Activated CD4-positive, alpha-beta memory T cell treated with anti-CD3 and anti-CD28 coated beads for 36 hours (primary cell): Measurements from ENCODE around the gene MKNK1. TPM values are rescaled to one million over a fixed set of nuclear protein-coding genes. Genes with fewer than 3 reads are reported as not detected.
A peak's percentile ranks its signal among the peaks of the same experiment; 100 is the strongest.

Experiments used
- CTCF ChIA-PET: fragments of 350-600 bp; sonication (Branson Sonifier 250); formaldehyde crosslinking; loops from one replicate; lab custom pipeline; 2021; ENCODE audit warnings: antibody characterized with exemption, inconsistent platforms; lab: Charles Lee
- POLR2A ChIA-PET: fragments of 350-600 bp; sonication (Branson Sonifier 250); formaldehyde crosslinking; loops from one replicate; lab custom pipeline; 2021; ENCODE audit warnings: antibody characterized with exemption; lab: Charles Lee
- DNase-seq: peaks from one replicate; pipeline ENCODE4 v3.0.0-alpha.2; 2020
- H3K27ac Mint-ChIP-seq: one replicate; pipeline ENCODE4 v1.8.0; 2021; ENCODE audit warnings: mixed read lengths
- H3K27me3 Mint-ChIP-seq: one replicate; pipeline ENCODE4 v1.8.0; 2021; ENCODE audit warnings: mixed read lengths
- H3K36me3 Mint-ChIP-seq: one replicate; pipeline ENCODE4 v1.8.0; 2021; ENCODE audit warnings: mixed read lengths
- H3K4me1 Mint-ChIP-seq: one replicate; pipeline ENCODE4 v1.8.0; 2021; ENCODE audit warnings: low read depth, mixed read lengths
- H3K4me3 Mint-ChIP-seq: one replicate; pipeline ENCODE4 v1.8.0; 2021; ENCODE audit warnings: mild to moderate bottlenecking, mixed read lengths
- H3K9me3 Mint-ChIP-seq: one replicate; pipeline ENCODE4 v1.8.0; 2021; ENCODE audit warnings: mixed read lengths
- intact Hi-C: fragments of 100-400 bp; cut with micrococcal nuclease; formaldehyde crosslinking; loops from one replicate; pipeline ENCODE4 v1.15.1; 2023
- total RNA-seq, 2 experiments: library from RNA; stranded (reverse); gene quantifications; one replicate each; pipeline ENCODE4 v1.2.3, GENCODE V29; 2021

The MKNK1 gene
- total RNA-seq, 2 experiments from 2014 or later = 28.2 to 28.5 TPM

DNA sequence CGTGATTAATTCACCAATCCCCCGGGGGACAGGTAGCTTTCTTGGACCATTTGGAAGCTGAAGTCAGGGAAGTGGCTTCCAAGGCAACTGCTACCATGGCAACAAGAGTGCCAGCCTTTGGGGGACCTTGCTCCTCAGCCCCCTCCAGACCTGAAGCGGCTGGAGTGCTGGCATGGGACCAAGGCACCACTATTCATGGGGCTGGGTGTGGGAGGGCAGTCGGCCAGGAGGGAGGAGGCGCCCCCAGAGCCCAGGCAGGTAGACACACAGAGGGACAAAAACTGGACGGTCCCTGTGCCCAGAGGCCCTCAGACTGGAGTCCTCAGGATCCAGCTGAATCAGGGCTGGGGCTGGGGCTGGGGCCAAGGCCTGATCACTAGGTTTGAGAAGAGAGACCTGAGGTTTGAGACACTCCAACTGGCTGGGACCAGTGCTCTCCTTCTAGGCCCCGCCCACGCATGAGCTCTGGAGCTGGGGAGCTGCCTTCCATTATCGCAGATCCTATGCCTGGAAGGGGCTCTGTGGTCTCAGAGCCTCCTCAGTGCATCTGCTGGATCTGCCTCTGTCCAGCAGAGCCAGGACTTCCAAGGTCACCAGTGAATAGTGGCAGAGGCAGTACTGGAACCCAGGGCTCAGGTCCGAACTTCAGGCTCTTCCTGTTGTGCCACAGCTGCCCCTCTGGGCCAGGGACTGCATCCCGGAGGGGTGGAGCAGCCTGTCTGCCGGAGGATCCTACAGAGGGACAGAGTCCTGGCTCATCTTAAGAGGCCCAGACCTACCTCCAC is 49.3 kb downstream of the MKNK1 start:
- Mint-ChIP-seq H3K27me3 (no peaks in the 10 kb centered on the region), H3K36me3 (peaks cover 3% of the 10 kb centered on the region), H3K27ac (no peak overlapping the region), H3K4me1 (peaks cover 2% of the 10 kb centered on the region), H3K4me3 (no peak overlapping the region), H3K9me3 (no peaks in the 10 kb centered on the region)
- intact Hi-C loops = no loop called here
- ChIA-PET CTCF (interaction anchor here (1.2 kb wide), 1 partner anchor 20 kb away, joined by 3 read pairs; no protein-coding TSS in a partner anchor), POLR2A (no interaction called here)
- no peak for DNase-seq

DNA sequence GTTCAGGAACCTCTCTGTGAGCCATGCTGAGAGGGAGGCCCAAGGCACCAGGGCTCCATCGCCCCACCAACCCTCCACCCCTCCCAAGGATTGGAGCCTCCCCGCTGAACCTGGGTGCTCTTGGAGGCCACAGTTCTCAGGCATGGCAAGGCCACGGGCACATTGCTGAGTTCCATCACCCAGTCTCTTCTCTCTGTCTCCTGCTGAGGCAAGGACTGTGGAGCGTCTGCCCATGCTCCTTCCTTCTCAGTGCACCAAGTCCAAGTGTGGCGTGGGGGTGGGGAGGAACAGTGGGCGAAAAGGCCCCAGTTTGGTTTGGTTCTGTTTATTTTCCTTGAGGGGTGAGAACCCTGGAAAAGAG is 49.9 kb downstream of the MKNK1 start:
- CTCF ChIA-PET = no interaction called here
- H3K27ac Mint-ChIP-seq = no peak overlapping the region
- H3K4me3 Mint-ChIP-seq = no peak overlapping the region
- H3K4me1 Mint-ChIP-seq = peaks cover 8% of the 10 kb centered on the region
- POLR2A ChIA-PET = no interaction called here
- H3K36me3 Mint-ChIP-seq = peaks cover 3% of the 10 kb centered on the region
- H3K27me3 Mint-ChIP-seq = no peaks in the 10 kb centered on the region
- intact Hi-C loops = no loop called here
- H3K9me3 Mint-ChIP-seq = no peaks in the 10 kb centered on the region
- DNase-seq = no peak

DNA sequence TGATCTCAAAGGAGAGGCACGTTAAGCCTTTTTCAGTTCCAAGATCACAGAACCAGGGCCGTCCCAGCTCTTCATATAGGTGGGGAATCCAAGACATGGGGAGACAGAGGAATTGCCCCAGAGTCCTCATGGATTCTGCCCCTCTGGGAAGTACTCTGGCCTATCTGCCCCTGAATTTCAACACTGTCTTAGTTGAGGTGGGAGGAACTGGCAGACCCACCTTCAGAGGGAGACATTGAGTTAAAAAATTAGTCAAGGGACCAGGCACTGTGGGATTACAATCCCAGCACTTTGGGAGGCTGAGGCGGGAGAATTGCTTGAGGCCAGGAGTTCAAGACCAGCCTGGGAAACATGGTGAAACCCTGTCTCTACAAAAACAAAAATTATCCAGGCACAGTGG is 50.6 kb downstream of the MKNK1 start:
- POLR2A ChIA-PET = no interaction called here
- Mint-ChIP-seq H3K27ac (no peak overlapping the region), H3K9me3 (no peaks in the 10 kb centered on the region), H3K36me3 (peaks cover 3% of the 10 kb centered on the region), H3K4me3 (no peak overlapping the region), H3K27me3 (no peaks in the 10 kb centered on the region), H3K4me1 (peaks cover 9% of the 10 kb centered on the region)
- DNase-seq = no peak
- intact Hi-C loops = no loop called here
- CTCF ChIA-PET = no interaction called here

DNA sequence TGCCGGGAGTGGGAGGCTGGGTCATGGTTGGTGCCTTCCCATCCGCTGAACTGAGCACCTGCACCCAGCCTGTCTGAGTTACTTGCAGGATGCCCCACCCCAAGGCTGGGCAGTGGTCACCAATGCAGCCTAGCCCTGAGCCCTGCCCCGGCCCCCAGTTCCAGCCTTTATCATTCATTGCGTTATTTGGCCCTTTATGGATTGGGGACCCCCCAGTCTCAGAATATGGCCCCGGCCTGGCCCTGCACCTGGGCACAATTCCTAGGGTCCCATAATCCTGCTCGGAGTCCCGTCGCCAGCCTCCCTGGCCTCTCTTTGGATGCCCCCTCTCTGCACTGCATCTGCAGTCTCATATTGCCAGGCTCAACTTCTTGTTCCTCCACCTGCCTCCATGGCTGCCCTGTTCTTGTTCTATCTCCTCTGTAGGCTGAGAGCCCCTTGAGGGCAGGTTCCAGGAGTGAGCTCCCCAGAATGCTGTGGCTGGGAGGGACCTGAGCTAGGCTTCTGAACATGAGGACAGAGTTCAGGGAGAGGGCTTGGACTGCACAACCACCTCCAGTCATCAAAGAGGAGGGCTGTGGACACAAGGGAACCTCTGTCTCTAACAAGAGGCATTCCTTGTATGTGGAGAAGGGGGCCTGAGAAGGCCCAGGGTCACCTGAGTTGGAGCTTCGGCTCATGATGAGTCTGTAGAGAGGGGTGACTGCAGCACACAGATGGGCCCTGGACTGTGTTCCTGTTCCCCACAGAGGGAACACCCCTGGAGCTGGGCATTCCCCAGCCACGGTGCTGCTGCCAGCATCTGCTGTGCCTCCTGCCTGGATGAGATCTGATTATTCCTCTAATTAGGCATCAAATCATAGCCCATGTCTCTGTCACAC is 51.5 kb downstream of the MKNK1 start:
- ChIA-PET CTCF (no interaction called here), POLR2A (no interaction called here)
- no peak for DNase-seq
- H3K27ac Mint-ChIP-seq = no peak overlapping the region
- H3K4me1 Mint-ChIP-seq = peaks cover 9% of the 10 kb centered on the region
- H3K27me3 Mint-ChIP-seq = no peaks in the 10 kb centered on the region
- H3K4me3 Mint-ChIP-seq = no peak overlapping the region
- H3K36me3 Mint-ChIP-seq = no peaks in the 10 kb centered on the region
- no peaks in the 10 kb centered on the region for H3K9me3 Mint-ChIP-seq
- intact Hi-C loops = no loop called here

DNA sequence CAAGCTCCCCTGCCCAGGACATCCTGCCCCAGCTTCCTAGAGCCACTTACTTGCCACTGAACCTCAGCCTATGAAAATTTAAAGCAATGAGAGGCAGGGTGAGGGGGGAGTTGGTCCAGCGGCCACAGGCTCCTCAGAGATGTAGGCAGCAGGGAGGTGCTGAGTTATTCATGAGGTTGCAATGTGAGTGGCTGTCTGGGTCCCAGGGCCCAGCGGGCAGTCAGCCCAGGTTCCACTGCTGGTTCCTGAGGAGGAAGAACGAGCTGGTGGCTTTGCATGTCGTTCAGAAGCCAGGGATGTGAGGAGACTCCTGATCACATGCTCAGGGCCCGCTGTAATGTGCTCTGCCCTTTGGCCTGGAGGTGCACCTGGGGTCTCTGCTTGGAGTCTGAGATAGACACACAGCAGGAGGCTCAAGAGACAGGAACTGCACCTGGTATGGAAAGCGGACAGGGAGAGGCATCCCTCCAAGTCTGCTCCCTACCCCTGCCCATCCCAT is 52.4 kb downstream of the MKNK1 start, which contains the start of gene KNCN:
Gene KNCN (minus strand): TSS at position 51 of the 499 bp plus-strand sequence. CDS start 432 bp downstream, outside the sequence.
- intact Hi-C loops = no loop called here
- H3K27ac Mint-ChIP-seq = no peak within 1 kb of the TSS
- no peaks in the 10 kb centered on the region for H3K36me3 Mint-ChIP-seq
- H3K9me3 Mint-ChIP-seq = no peaks in the 10 kb centered on the region
- no peak within 1 kb of the TSS for H3K4me3 Mint-ChIP-seq
- H3K27me3 Mint-ChIP-seq = peaks cover 2% of the 10 kb centered on the region
- DNase-seq = no peak
- peaks cover 9% of the 10 kb centered on the region for H3K4me1 Mint-ChIP-seq
- POLR2A ChIA-PET = no interaction called here
- CTCF ChIA-PET = interaction anchor here (0.9 to 2.1 kb wide), 2 partner anchors 17 to 105 kb away, joined by 5 to 8 read pairs; a partner anchor contains a TSS

DNA sequence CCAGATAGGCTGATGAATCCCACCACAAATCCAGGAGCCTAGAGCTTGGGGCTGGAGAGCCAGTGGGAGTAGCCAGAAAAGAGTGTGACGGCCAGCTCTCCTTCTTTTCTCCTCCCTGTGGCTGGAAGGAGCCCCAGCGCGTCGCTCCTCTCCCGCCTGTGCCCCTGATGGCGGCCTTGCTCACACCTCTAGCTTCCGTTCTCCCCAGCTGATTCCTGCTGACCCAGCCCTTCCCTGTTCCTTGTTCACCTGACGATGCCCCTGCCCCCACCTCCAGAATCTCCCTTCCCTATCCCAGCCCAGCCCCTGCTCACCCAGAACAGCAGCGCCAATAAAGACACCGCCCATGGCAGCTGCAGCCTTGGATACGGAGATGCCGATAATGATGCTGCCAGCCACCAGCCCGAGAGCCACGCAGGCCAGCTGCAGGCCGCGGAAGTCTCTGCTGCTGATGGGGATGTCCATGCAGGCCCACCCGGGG is 53.3 kb downstream of the MKNK1 start:
- Mint-ChIP-seq H3K4me3 (no peak overlapping the region), H3K36me3 (no peaks in the 10 kb centered on the region), H3K27me3 (peaks cover 8% of the 10 kb centered on the region), H3K4me1 (peaks cover 9% of the 10 kb centered on the region), H3K27ac (no peak overlapping the region), H3K9me3 (no peaks in the 10 kb centered on the region)
- POLR2A ChIA-PET = interaction anchor here (0.6 kb wide), 1 partner anchor 54 kb away, joined by 3 read pairs; the partner anchor contains the start of gene MKNK1
- CTCF ChIA-PET = interaction anchor here (0.9 to 2.1 kb wide), 2 partner anchors 16 to 104 kb away, joined by 5 to 8 read pairs; a partner anchor contains a TSS
- no peak for DNase-seq
- intact Hi-C loops = no loop called here

DNA sequence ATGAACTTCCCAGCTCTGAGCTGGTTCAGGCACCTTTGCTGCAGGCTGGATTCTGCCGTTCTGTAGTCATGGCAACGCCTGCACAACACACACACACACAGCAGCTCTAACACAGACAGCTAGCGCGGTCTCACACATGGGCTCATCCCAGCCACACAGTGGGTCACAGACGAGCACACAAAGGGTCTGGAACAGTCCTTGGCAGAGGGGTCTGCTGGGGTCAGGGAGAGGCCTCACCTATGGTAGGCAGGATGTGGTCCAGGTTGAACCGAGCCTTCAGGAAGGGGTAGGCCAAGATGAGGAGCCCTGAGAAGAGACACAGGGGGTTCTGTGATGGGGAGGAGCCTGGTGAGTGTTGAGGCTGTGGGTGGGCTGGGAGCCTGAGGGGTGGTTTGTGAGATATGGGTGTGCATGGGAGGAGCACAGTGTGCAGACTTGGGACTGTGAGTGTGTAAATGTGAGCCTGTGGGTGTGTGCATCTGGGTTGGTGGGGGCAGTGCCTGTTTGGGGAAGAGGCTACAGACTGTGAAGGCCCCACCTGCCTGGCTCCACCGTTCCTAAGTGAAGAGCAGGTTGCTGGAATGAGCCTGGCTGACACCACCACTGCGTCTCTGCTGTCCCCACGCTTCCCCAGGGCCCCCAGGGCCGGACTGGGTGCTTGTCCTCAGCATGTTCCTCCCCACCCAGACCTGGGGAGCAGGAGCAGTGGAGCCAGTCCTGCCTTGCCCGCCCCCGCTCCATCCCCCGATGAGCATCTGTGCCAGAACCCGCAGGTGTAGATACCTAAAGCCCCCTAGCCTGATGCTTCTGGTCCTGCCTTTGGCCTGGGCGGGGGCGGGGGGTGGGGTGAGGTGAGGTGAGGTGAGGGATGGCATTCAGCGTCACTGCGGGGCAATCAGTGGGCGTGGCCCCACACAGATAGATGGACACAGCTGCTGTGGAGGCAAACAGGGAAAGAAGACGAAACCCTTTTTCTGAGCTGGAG is 54.1 kb downstream of the MKNK1 start:
- peak; percentile 49 for DNase-seq
- H3K27me3 Mint-ChIP-seq = peaks cover 16% of the 10 kb centered on the region
- no peaks in the 10 kb centered on the region for H3K9me3 Mint-ChIP-seq
- ChIA-PET POLR2A (interaction anchor here (0.6 kb wide), 1 partner anchor 54 kb away, joined by 3 read pairs; the partner anchor contains the start of gene MKNK1), CTCF (interaction anchor here (1.3 to 3.5 kb wide), 3 partner anchors 9 to 103 kb away, joined by 3 to 20 read pairs (median 8); a partner anchor contains a TSS)
- no peak overlapping the region for H3K4me3 Mint-ChIP-seq
- intact Hi-C loops = no loop called here
- no peaks in the 10 kb centered on the region for H3K36me3 Mint-ChIP-seq
- peaks cover 9% of the 10 kb centered on the region for H3K4me1 Mint-ChIP-seq
- H3K27ac Mint-ChIP-seq = no peak overlapping the region

DNA sequence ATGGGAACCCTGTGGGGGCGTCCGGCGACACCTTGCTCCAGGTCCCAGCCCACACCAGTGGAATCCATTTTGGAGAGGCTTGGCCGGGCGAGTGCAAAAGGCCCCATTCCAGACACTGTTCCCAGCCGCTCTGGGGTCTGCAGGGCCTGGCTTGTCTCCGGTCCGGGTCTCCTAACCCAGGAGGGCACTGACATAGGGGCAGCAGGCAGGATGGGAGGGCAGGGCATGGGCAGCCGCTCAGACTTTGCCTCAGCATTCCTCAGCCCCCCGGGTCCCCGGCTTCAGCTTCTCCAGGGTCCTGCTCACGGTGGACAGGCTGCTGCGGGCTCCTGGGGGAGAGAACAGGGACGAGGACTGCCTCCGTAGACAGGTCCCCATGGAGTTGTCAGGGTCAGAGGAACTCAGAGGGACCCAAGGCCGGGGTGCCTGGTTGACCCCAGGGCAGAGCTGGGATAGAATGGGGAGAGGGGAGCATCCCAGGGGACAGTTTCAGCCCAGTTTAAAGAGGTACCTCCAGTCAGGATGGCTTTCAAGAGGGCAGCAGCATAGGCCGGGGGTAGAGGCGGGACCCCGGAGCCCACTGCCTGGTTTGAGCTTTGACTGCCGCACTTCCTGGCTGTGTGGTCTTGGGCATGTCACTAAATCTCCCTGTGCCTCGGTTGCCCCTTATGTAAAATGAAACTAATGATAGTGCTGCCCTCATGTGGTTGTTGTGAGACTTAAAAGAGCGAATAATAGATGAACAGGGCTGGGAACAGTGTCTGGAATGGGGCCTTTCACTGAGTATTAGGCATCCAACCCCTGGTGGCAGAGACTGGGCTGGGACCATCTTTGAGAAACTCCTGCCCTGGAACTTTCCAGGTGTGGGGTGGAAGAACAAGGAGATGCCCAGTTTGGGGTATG is 56.3 kb downstream of the MKNK1 start:
- no peak overlapping the region for H3K4me3 Mint-ChIP-seq
- ChIA-PET CTCF (interaction anchor here (0.5 to 5.4 kb wide), 19 partner anchors 8 to 177 kb away, joined by 3 to 31 read pairs (median 3); a partner anchor contains a TSS), POLR2A (no interaction called here)
- intact Hi-C loops = no loop called here
- DNase-seq = no peak
- peaks cover 35% of the 10 kb centered on the region for H3K27me3 Mint-ChIP-seq
- H3K36me3 Mint-ChIP-seq = no peaks in the 10 kb centered on the region
- H3K27ac Mint-ChIP-seq = no peak overlapping the region
- H3K9me3 Mint-ChIP-seq = no peaks in the 10 kb centered on the region
- H3K4me1 Mint-ChIP-seq = peaks cover 11% of the 10 kb centered on the region

DNA sequence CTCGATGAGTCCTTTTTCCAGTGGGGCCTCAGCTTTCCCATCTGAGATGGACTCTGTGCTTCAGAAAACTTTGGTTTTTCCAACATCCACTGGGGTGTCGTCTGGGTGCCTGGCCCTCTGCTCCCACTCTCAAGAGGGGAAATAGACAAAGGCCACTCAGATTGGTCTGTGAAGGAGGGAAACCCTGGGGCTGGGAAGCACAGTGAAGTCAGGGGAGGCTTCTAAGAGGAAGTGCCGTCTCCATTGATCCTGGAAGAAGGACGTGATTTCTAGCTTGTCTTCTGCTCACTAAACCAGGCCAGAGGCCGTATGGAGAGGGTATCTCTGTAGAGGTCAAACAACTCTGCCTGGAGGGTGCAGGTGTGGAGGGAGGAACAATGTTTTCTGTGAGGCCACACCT is 57.9 kb downstream of the MKNK1 start:
- ChIA-PET POLR2A (no interaction called here), CTCF (interaction anchor here (0.9 to 5.4 kb wide), 9 partner anchors 12 to 99 kb away, joined by 3 to 31 read pairs (median 3); a partner anchor contains a TSS)
- no peak overlapping the region for H3K4me3 Mint-ChIP-seq
- no peaks in the 10 kb centered on the region for H3K9me3 Mint-ChIP-seq
- peaks cover 38% of the 10 kb centered on the region for H3K27me3 Mint-ChIP-seq
- H3K27ac Mint-ChIP-seq = no peak overlapping the region
- DNase-seq = no peak
- H3K4me1 Mint-ChIP-seq = peaks cover 11% of the 10 kb centered on the region
- no peaks in the 10 kb centered on the region for H3K36me3 Mint-ChIP-seq
- intact Hi-C loops = no loop called here

DNA sequence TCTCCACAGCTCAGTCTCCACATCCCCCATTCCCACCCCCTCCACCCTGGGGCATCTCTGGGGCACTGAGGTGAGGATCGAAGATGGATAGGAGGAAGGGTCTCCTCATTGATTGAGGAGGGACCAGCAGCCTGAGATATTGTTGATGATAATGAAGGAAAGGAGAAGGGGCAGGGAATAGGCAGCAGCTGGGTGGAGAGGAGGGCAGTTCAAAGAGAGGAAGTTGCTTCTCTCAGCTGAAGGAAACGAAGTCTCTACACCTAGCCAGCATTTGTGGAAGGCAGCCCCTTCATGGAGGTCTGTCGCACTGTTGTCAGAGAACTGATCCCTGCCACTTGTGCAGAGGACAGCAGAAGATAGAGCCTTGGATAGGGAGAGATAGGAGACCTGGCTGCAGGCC is 58.3 kb downstream of the MKNK1 start:
- POLR2A ChIA-PET = no interaction called here
- CTCF ChIA-PET = interaction anchor here (0.9 to 5.4 kb wide), 7 partner anchors 12 to 99 kb away, joined by 3 to 31 read pairs (median 3); a partner anchor contains a TSS
- no peaks in the 10 kb centered on the region for H3K36me3 Mint-ChIP-seq
- intact Hi-C loops = no loop called here
- peaks cover 38% of the 10 kb centered on the region for H3K27me3 Mint-ChIP-seq
- no peak overlapping the region for H3K4me3 Mint-ChIP-seq
- H3K4me1 Mint-ChIP-seq = peaks cover 11% of the 10 kb centered on the region
- H3K27ac Mint-ChIP-seq = no peak overlapping the region
- no peak for DNase-seq
- H3K9me3 Mint-ChIP-seq = no peaks in the 10 kb centered on the region
